Measurements from ENCODE around the gene SIGLEC5.

Gene SIGLEC5

GRCh38 chr19:51628153-51628939 is 1.9 kb downstream of the SIGLEC5 start:
- DNase-seq (ENCODE audit: low read depth, low spot score): no peak

- no peak for DNase-seq (ENCODE audit: low read depth, low spot score)
Observed at GRCh38 chr19:51627491-51628138, 2.6 kb downstream of the SIGLEC5 start.

- no peak for DNase-seq (ENCODE audit: low read depth, low spot score)
Observed at GRCh38 chr19:51626675-51627074, 3.5 kb downstream of the SIGLEC5 start.

- no peak for DNase-seq (ENCODE audit: low read depth, low spot score)
Observed at GRCh38 chr19:51621178-51621577, 9.0 kb downstream of the SIGLEC5 start.

- no peak for DNase-seq (ENCODE audit: low read depth, low spot score)
Observed at GRCh38 chr19:51615991-51616390, 14.2 kb downstream of the SIGLEC5 start.

- no peak for DNase-seq (ENCODE audit: low read depth, low spot score)
Observed at GRCh38 chr19:51614789-51615188, 15.4 kb downstream of the SIGLEC5 start.

GRCh38 chr19:51610576-51610975 is 19.6 kb downstream of the SIGLEC5 start:
- no peak for DNase-seq (ENCODE audit: low read depth, low spot score)

- no peak for DNase-seq (ENCODE audit: low read depth, low spot score)
Observed at GRCh38 chr19:51607920-51608562, 22.2 kb downstream of the SIGLEC5 start.

- DNase-seq (ENCODE audit: low read depth, low spot score): no peak
Observed at GRCh38 chr19:51607077-51607476, 23.1 kb downstream of the SIGLEC5 start.

- DNase-seq (ENCODE audit: low read depth, low spot score): no peak
Observed at GRCh38 chr19:51602189-51602854, 27.9 kb downstream of the SIGLEC5 start.

- no peak for DNase-seq (ENCODE audit: low read depth, low spot score)
Observed at GRCh38 chr19:51600940-51601580, 29.1 kb downstream of the SIGLEC5 start.

GRCh38 chr19:51599084-51599483 is 31.1 kb downstream of the SIGLEC5 start:
- no peak for DNase-seq (ENCODE audit: low read depth, low spot score)

- no peak for DNase-seq (ENCODE audit: low read depth, low spot score)
Observed at GRCh38 chr19:51598159-51598915, 31.9 kb downstream of the SIGLEC5 start.

GRCh38 chr19:51595190-51596175 is 34.7 kb downstream of the SIGLEC5 start:
- no peak for DNase-seq (ENCODE audit: low read depth, low spot score)

GRCh38 chr19:51594774-51595109 is 35.5 kb downstream of the SIGLEC5 start:
- no peak for DNase-seq (ENCODE audit: low read depth, low spot score)

GRCh38 chr19:51593969-51594773 is 36.0 kb downstream of the SIGLEC5 start:
- DNase-seq (ENCODE audit: low read depth, low spot score): peak; percentile 93

GRCh38 chr19:51593138-51593890 is 36.9 kb downstream of the SIGLEC5 start:
- DNase-seq (ENCODE audit: low read depth, low spot score): no peak

- DNase-seq (ENCODE audit: low read depth, low spot score): no peak
Observed at GRCh38 chr19:51592521-51592920, 37.7 kb downstream of the SIGLEC5 start.

Measured in activated naive CD8-positive, alpha-beta T cell treated with anti-CD3 and anti-CD28 coated beads, Interleukin-2, amount 50 U/mL, for 16 hours (primary cell).